Adipocyte (in vitro differentiated cells): ENCODE results near the gene TM4SF18.

Experiments
- DNase-seq: peaks from one replicate; pipeline ENCODE4 v3.0.0-alpha.2; 2015; ENCODE audit warnings: low read depth
- H3K27me3 ChIP-seq: replicated peaks from 2 replicates; pipeline ENCODE4 v1.7.0; 2013; ENCODE audit warnings: mild to moderate bottlenecking, low read length, moderate library complexity; ENCODE audit not compliant: control insufficient read depth, insufficient read depth
- H3K36me3 ChIP-seq: 2 replicates; pipeline ENCODE4 v1.7.0; 2013; ENCODE audit warnings: low read length, mild to moderate bottlenecking, moderate library complexity; ENCODE audit not compliant: control insufficient read depth, insufficient read depth, severe bottlenecking
- H3K4me1 ChIP-seq: 2 replicates; pipeline ENCODE4 v1.7.0; 2013; ENCODE audit warnings: mild to moderate bottlenecking, low read length, moderate library complexity; ENCODE audit not compliant: control insufficient read depth, insufficient read depth
- H3K4me3 ChIP-seq: 2 replicates; pipeline ENCODE4 v1.7.0; 2013; ENCODE audit warnings: mild to moderate bottlenecking, low read length, moderate library complexity
- H3K9ac ChIP-seq: 2 replicates; pipeline ENCODE4 v1.7.0; 2013; ENCODE audit warnings: mild to moderate bottlenecking, low read length, moderate library complexity
- H3K9me3 ChIP-seq: 2 replicates; pipeline ENCODE4 v1.7.0; 2013; ENCODE audit warnings: mild to moderate bottlenecking, low read length, moderate library complexity; ENCODE audit not compliant: control insufficient read depth

TM4SF18 gene

GRCh38 chr3:149366031-149366430 is 32.6 kb upstream of the TM4SF18 start:
- Histone ChIP-seq H3K36me3 (no peaks in the 10 kb centered on the region), H3K9me3 (no peaks in the 10 kb centered on the region), H3K27me3 (no peaks in the 10 kb centered on the region), H3K4me1 (peaks cover 15% of the 10 kb centered on the region), H3K4me3 (no peak overlapping the region), H3K9ac (no peak overlapping the region)
- DNase-seq, result no peak

GRCh38 chr3:149364624-149365023 is 31.2 kb upstream of the TM4SF18 start:
- Histone ChIP-seq H3K9me3 (no peaks in the 10 kb centered on the region), H3K36me3 (no peaks in the 10 kb centered on the region), H3K9ac (no peak overlapping the region), H3K4me1 (peaks cover 3% of the 10 kb centered on the region), H3K4me3 (no peak overlapping the region), H3K27me3 (no peaks in the 10 kb centered on the region)
- no peak for DNase-seq

DNA sequence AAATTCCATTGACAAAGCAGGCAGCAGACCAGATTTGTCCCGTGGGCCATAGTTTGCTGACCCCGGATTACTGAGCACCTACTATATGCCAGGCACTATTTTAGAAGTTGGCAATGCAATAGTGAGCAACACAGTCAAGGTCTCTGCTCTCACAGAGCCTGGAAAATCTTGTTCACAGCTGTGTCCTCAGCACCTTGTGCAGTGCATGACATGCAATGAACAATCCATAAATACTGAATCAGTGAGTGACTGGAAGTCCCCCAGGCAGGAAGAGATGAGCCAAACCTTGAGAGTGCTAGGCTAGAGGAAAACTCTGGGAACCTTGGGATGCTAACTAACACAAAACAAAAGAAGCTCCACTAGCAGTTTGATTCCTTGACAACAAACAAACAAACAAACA is 29.6 kb upstream of the TM4SF18 start:
- Histone ChIP-seq H3K9me3 (no peaks in the 10 kb centered on the region), H3K27me3 (no peaks in the 10 kb centered on the region), H3K36me3 (no peaks in the 10 kb centered on the region), H3K4me1 (peaks cover 3% of the 10 kb centered on the region), H3K4me3 (no peak overlapping the region), H3K9ac (no peak overlapping the region)
- peak; percentile 34 for DNase-seq

DNA sequence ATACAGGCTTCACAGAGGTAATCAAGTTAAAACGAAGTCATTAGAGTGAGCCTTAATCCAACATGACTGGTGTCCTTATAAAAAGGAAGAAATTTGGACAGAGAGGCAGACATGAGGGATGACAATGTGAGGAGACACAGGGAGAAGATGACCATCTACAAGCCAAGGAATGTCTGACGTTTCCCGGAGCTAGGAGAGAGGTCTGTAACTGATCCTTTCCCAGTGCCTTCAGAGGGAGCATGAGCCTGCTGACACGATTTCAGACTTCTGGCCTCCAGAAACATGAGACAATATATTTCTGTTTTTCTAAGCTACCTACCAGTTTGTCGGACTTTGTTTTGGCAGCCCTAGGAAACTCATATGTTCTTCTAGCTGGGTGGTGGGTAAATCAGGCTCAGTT is 28.9 kb upstream of the TM4SF18 start:
- H3K36me3 ChIP-seq, result no peaks in the 10 kb centered on the region
- H3K9me3 ChIP-seq, result no peaks in the 10 kb centered on the region
- no peaks in the 10 kb centered on the region for H3K27me3 ChIP-seq
- no peak overlapping the region for H3K9ac ChIP-seq
- peak; percentile 30 for DNase-seq
- peaks cover 3% of the 10 kb centered on the region for H3K4me1 ChIP-seq
- H3K4me3 ChIP-seq, result no peak overlapping the region

GRCh38 chr3:149356630-149357029 is 23.2 kb upstream of the TM4SF18 start:
- H3K4me1 ChIP-seq, result no peaks in the 10 kb centered on the region
- no peaks in the 10 kb centered on the region for H3K36me3 ChIP-seq
- H3K9me3 ChIP-seq, result no peaks in the 10 kb centered on the region
- no peaks in the 10 kb centered on the region for H3K27me3 ChIP-seq
- no peak overlapping the region for H3K4me3 ChIP-seq
- H3K9ac ChIP-seq, result no peak overlapping the region
- DNase-seq, result no peak

DNA sequence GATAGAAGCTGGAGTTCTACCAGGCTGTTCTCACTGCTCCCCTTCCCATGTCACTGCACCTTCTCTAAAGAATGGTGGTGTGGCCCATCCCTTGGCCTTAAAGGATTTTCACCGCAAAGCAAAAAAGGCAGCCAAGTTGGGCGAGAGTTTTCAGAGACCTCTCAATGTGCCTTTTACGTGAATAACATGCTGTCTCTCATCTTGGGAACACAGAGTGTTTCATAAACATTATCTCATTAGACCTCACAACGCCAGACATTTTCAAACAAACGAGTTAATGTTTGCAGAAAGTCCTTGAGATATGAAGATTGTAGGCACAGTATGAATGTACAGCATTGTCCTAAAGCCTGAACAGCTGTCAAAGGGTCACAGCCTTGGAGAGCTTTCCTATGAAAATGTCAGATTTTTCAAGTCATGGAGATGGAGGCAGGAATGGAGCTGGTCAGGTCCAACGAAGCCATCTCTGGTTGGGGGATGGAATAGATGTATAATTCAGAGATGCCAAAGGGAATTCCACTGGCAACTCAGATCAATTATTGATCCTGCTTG is 22.7 kb upstream of the TM4SF18 start:
- no peaks in the 10 kb centered on the region for H3K9me3 ChIP-seq
- H3K27me3 ChIP-seq, result no peaks in the 10 kb centered on the region
- no peaks in the 10 kb centered on the region for H3K4me1 ChIP-seq
- no peak for DNase-seq
- no peak overlapping the region for H3K9ac ChIP-seq
- no peaks in the 10 kb centered on the region for H3K36me3 ChIP-seq
- H3K4me3 ChIP-seq, result no peak overlapping the region

- H3K36me3 ChIP-seq, result no peaks in the 10 kb centered on the region
These were observed 20.2 kb upstream of the TM4SF18 start for GRCh38 chr3:149353581-149354184.

GRCh38 chr3:149352556-149352955 is 19.1 kb upstream of the TM4SF18 start:
- Histone ChIP-seq H3K36me3 (no peaks in the 10 kb centered on the region), H3K4me3 (no peak overlapping the region), H3K9ac (no peak overlapping the region), H3K9me3 (no peaks in the 10 kb centered on the region), H3K4me1 (no peaks in the 10 kb centered on the region), H3K27me3 (no peaks in the 10 kb centered on the region)
- peak; percentile 77 for DNase-seq

More at GRCh38 chr3:149353581-149354184, 20.2 kb upstream of the TM4SF18 start:
- Histone ChIP-seq H3K4me1 (no peaks in the 10 kb centered on the region), H3K4me3 (no peak overlapping the region), H3K27me3 (no peaks in the 10 kb centered on the region), H3K9ac (no peak overlapping the region), H3K9me3 (no peaks in the 10 kb centered on the region)
- no peak for DNase-seq

DNA sequence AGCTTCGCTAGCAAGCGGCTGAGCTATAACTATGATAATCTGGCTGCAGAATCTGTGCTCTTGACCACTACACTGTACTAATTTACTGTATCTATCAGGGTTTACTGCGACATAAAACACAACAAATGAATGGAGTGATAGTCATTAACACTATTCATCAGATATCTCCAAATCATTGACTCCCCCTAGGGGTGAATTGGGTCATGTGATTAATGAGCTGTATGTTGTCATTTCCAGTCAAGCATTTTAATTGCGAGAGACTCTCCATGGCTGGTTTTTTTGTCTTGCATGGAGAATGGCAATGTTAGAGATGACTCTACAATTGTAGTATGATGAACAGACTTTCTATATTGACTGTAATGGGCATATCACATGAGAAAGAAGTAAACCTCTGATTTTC is 10.5 kb upstream of the TM4SF18 start:
- H3K36me3 ChIP-seq, result no peaks in the 10 kb centered on the region
- H3K4me1 ChIP-seq, result peaks cover 18% of the 10 kb centered on the region
- no peak for DNase-seq
- no peaks in the 10 kb centered on the region for H3K9me3 ChIP-seq
- no peak overlapping the region for H3K4me3 ChIP-seq
- H3K27me3 ChIP-seq, result no peaks in the 10 kb centered on the region
- H3K9ac ChIP-seq, result no peak overlapping the region

- Histone ChIP-seq H3K27me3 (no peaks in the 10 kb centered on the region), H3K36me3 (no peaks in the 10 kb centered on the region), H3K4me3 (no peak overlapping the region), H3K4me1 (peaks cover 18% of the 10 kb centered on the region), H3K9ac (no peak overlapping the region), H3K9me3 (no peaks in the 10 kb centered on the region)
- peak; percentile 33 for DNase-seq
These were observed 9.3 kb upstream of the TM4SF18 start for GRCh38 chr3:149342413-149343380.

DNA sequence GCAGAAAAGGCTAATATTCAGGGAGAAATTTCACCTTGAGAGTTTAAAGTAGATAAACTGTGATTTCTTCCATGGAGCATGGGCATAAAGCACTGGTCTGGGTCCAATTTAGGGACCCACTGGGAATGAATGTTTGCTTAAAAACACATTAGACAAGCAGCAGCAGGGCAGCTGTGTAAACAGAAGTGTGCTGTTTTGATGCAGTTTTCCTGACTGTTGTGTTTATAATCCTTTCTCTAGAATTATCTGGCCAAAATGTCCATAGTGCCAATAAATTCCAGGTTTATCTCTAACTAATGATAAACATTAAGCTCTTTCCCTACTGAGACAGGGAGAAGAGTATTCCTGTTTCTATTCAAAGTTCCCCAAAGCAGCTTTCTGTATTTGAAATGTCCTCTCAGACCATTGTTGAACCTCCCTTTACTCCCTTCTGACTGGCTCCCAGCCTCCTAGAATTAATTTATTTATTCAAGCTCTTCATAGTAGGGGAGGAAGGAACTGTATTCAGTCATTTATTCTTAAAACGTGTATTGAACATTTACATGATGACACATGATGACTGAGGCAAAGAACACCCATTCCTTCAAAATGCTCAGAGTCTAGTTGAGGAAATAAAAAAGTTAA is 7.0 kb upstream of the TM4SF18 start:
- peak; percentile 45 for DNase-seq
- H3K9ac ChIP-seq, result peak overlapping the region; percentile 79
- H3K4me1 ChIP-seq, result peaks cover 27% of the 10 kb centered on the region
- no peaks in the 10 kb centered on the region for H3K27me3 ChIP-seq
- H3K36me3 ChIP-seq, result no peaks in the 10 kb centered on the region
- peak overlapping the region; percentile 31 for H3K4me3 ChIP-seq
- H3K9me3 ChIP-seq, result no peaks in the 10 kb centered on the region
